Measurements from ENCODE around the gene CDH18. TPM values are rescaled to one million over a fixed set of nuclear protein-coding genes. Genes with fewer than 3 reads are reported as not detected.

The CDH18 gene
- total RNA-seq, 1 experiment from 2014 or later = 7.0 TPM

DNA sequence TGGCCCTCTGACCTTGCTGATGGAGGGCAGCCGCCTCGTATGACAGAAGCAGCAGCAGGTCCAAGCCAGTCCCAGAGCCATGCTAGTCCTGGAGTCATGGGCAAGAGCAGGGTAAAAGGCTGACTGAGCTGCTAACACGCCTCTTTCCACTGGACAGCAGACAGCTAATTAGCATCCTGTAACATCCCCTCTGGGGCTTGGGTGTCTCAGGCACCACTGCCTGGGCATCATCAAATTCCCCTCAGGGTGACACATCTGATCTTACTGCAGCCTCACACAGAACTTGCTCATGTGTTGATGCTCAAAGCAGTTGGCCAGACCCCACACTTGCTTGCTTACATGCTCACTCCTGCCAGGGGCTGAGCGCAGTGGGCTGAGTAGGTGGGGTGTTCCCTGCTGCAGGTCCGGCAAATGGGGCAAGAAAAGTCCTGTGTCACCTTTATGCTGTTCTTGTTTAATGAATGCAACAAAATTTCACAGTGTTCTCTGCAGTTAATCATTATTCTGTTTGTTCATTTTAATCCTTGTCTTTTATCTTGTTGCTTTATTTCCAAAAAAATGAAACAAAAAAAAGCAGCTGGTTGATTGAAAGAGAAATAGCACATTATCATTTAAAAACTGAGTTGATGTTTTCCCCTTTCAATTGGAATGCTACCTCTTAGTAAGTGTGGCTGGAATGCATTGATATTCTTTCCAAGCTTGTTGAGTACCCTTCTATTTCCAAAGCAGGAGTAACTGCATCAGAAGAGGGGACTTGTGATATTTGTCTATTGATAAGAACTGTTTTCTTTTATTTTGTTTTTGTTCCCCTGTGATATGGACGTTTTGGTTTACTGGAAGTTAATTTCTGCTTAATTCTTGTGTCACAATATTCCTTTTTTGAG is 254.1 kb downstream of the CDH18 start:
- Histone ChIP-seq H3K4me1 (ENCODE audit: control insufficient read depth, insufficient read depth, low read length) (no peaks in the 10 kb centered on the region), H3K27me3 (ENCODE audit: control insufficient read depth, insufficient read depth, low read length) (no peaks in the 10 kb centered on the region), H3K9me3 (ENCODE audit: control insufficient read depth, insufficient read depth, low read depth, low read length) (no peaks in the 10 kb centered on the region), H3K36me3 (ENCODE audit: control insufficient read depth, insufficient read depth, low read length) (no peaks in the 10 kb centered on the region), H3K27ac (ENCODE audit: low read length) (no peak overlapping the region), H3K4me3 (ENCODE audit: low read depth in 2 of 2, low read length in 2 of 2) (no peak overlapping the region)
- DNase-seq (ENCODE audit: low read depth, low spot score) (no peak), ATAC-seq (no peak)
- no TSS peak for BruUV-seq (replicated peaks)
- intact Hi-C loops (cut with micrococcal nuclease; ENCODE audit: unreplicated experiment) (no loop called here), in situ Hi-C loops (cut with HindIII; ENCODE audit: low pct_unique_long_range_greater_than_20kb, low sequenced_read_pairs) (no loop called here)
- ChIA-PET CTCF (no interaction called here), POLR2A (no interaction called here)
- TF ChIP-seq SIN3A (IDR thresholded peaks at IDR 0.05; ENCODE audit: borderline replicate concordance, insufficient read depth, low read depth, low read length) (no peak), TCF7L2 (IDR thresholded peaks at IDR 0.05; ENCODE audit: low read depth, low read length) (no peak), POLR2AphosphoS5 (IDR thresholded peaks at IDR 0.05; ENCODE audit: low read depth, low read length) (no peak)
- TF ChIP-seq, protein P1, sequence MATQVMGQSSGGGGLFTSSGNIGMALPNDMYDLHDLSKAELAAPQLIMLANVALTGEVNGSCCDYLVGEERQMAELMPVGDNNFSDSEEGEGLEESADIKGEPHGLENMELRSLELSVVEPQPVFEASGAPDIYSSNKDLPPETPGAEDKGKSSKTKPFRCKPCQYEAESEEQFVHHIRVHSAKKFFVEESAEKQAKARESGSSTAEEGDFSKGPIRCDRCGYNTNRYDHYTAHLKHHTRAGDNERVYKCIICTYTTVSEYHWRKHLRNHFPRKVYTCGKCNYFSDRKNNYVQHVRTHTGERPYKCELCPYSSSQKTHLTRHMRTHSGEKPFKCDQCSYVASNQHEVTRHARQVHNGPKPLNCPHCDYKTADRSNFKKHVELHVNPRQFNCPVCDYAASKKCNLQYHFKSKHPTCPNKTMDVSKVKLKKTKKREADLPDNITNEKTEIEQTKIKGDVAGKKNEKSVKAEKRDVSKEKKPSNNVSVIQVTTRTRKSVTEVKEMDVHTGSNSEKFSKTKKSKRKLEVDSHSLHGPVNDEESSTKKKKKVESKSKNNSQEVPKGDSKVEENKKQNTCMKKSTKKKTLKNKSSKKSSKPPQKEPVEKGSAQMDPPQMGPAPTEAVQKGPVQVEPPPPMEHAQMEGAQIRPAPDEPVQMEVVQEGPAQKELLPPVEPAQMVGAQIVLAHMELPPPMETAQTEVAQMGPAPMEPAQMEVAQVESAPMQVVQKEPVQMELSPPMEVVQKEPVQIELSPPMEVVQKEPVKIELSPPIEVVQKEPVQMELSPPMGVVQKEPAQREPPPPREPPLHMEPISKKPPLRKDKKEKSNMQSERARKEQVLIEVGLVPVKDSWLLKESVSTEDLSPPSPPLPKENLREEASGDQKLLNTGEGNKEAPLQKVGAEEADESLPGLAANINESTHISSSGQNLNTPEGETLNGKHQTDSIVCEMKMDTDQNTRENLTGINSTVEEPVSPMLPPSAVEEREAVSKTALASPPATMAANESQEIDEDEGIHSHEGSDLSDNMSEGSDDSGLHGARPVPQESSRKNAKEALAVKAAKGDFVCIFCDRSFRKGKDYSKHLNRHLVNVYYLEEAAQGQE (IDR thresholded peaks at IDR 0.05; ENCODE audit: insufficient read depth in 1 of 2, low read depth in 2 of 2, low read length in 1 of 2) = no peak
- TF ChIP-seq, protein P2, sequence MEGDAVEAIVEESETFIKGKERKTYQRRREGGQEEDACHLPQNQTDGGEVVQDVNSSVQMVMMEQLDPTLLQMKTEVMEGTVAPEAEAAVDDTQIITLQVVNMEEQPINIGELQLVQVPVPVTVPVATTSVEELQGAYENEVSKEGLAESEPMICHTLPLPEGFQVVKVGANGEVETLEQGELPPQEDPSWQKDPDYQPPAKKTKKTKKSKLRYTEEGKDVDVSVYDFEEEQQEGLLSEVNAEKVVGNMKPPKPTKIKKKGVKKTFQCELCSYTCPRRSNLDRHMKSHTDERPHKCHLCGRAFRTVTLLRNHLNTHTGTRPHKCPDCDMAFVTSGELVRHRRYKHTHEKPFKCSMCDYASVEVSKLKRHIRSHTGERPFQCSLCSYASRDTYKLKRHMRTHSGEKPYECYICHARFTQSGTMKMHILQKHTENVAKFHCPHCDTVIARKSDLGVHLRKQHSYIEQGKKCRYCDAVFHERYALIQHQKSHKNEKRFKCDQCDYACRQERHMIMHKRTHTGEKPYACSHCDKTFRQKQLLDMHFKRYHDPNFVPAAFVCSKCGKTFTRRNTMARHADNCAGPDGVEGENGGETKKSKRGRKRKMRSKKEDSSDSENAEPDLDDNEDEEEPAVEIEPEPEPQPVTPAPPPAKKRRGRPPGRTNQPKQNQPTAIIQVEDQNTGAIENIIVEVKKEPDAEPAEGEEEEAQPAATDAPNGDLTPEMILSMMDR (IDR thresholded peaks at IDR 0.05) = no peak

DNA sequence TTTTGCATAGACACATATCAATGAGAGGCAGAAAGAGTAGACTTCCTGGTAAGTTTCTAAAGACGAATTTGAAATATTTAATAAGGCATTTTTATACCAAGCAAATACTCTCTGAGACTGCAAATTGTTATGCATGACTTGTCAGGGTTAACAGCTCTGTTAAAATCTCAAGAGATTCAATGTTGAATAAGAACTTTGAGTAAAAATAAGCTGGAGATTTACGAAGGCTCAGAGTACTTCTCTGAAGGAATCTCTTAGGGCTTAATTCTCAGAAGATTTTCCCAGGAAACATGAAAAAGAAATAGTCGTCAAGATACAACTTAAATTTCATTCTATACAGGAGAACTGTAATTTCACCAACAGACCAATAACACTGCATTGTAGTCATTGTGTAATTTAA is 259.4 kb downstream of the CDH18 start:
- BruUV-seq (replicated peaks) = no TSS peak
- Histone ChIP-seq H3K9me3 (ENCODE audit: control insufficient read depth, insufficient read depth, low read depth, low read length) (no peaks in the 10 kb centered on the region), H3K4me3 (ENCODE audit: low read depth in 2 of 2, low read length in 2 of 2) (no peak overlapping the region), H3K27ac (ENCODE audit: low read length) (no peak overlapping the region), H3K4me1 (ENCODE audit: control insufficient read depth, insufficient read depth, low read length) (no peaks in the 10 kb centered on the region), H3K27me3 (ENCODE audit: control insufficient read depth, insufficient read depth, low read length) (no peaks in the 10 kb centered on the region), H3K36me3 (ENCODE audit: control insufficient read depth, insufficient read depth, low read length) (no peaks in the 10 kb centered on the region)
- no peak for ATAC-seq
- ChIA-PET POLR2A (no interaction called here), CTCF (no interaction called here)
- DNase-seq (ENCODE audit: low read depth, low spot score) = no peak
- intact Hi-C loops (cut with micrococcal nuclease; ENCODE audit: unreplicated experiment) = no loop called here
- TF ChIP-seq, protein P2 (IDR thresholded peaks at IDR 0.05) = no peak
- TF ChIP-seq POLR2AphosphoS5 (IDR thresholded peaks at IDR 0.05; ENCODE audit: low read depth, low read length) (no peak), SIN3A (IDR thresholded peaks at IDR 0.05; ENCODE audit: borderline replicate concordance, insufficient read depth, low read depth, low read length) (no peak)
- in situ Hi-C loops (cut with HindIII; ENCODE audit: low pct_unique_long_range_greater_than_20kb, low sequenced_read_pairs) = no loop called here

Measured in Panc1 (cell line).